Left colon (tissue), 2 donors: ENCODE measurements around the gene ODAD3. TPM values are rescaled to one million over a fixed set of nuclear protein-coding genes. Genes with fewer than 3 reads are reported as not detected.
"Not testable (repeated sequence)": the region's sequence is repeated elsewhere in the genome, so short reads cannot be mapped to it uniquely, and the experiment has no call there.

Experiments used
- ATAC-seq: fragments of 200-7000 bp; cut with Tn5 transposase; one replicate; pipeline ENCODE4 v1.9.1; 2020; ENCODE audit warnings: mild to moderate bottlenecking, moderate library complexity
- DNase-seq, 2 donors: peaks; one replicate each; pipeline ENCODE4 v3.0.0-alpha.2; 2020
- intact Hi-C, 2 donors: fragments of 100-400 bp; cut with DNase I in 1 of 2; cut with micrococcal nuclease in 1 of 2; formaldehyde crosslinking; loops; one replicate each; pipeline versions ENCODE4 v1.11.2 to v1.14.0; 2022; cut with DNase I, micrococcal nuclease
- total RNA-seq, 2 donors: library from RNA; stranded (reverse); fragmentation: NEBNext Ultra II Directional; extraction: Animal tissue kit (Norgen Biotek cat#: 25700); gene quantifications; one replicate each; pipeline ENCODE4 v1.2.1, GENCODE V29; 2021
- donor health status: DM: no; HTN: no; CAD: no.
- donor health status: DM: yes; HTN: yes; CAD: no.

The ODAD3 gene
- total RNA-seq, 2 donors from 2014 or later = 0.42 TPM; not detected in 1

DNA sequence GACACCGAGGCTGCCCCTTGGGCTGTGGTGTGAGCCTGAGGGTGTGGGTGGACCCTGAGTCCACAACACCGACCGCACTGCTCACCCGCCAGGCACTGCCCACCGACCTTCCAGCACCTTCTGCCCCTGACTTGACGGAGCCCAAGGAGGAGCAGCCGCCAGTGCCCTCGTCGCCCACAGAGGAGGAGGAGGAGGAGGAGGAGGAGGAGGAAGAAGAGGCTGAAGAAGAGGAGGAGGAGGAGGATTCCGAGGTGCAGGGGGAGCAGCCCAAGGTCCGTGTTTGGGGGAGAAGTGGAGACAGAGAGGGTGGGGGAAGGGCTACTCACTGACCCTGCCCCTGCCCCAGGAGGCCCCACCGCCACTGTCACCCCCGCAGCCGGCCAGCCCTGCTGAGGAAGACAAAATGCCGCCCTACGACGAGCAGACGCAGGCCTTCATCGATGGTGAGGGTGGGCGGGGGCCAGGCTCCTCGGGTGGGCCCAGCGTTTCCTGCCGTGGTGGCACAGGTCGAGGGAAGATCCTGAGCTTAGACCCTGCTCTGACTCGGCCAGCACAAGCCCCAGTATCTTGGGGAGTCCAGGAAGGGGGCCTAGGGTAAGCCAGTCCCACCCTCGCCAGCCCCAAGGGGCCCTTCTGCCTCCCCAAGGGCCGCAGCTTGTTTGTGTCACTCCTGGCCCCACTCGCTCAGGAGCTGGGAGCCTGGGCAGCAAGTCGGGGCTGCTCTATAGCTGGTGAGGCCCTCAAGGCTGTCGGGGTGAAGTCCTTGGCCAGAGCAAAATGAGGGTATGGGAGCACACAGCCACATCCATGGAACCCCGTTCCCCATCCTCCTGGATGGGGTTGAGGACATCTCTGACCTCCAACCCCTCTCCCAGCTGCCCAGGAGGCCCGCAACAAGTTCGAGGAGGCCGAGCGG is 12.7 kb upstream of the ODAD3 start:
- intact Hi-C loops = loop anchor here (10.0 kb wide), 1 partner anchor 153 kb away; the partner anchor contains the start of gene TSPAN16 (in 2 of the 2)
- ATAC-seq = no peak

DNA sequence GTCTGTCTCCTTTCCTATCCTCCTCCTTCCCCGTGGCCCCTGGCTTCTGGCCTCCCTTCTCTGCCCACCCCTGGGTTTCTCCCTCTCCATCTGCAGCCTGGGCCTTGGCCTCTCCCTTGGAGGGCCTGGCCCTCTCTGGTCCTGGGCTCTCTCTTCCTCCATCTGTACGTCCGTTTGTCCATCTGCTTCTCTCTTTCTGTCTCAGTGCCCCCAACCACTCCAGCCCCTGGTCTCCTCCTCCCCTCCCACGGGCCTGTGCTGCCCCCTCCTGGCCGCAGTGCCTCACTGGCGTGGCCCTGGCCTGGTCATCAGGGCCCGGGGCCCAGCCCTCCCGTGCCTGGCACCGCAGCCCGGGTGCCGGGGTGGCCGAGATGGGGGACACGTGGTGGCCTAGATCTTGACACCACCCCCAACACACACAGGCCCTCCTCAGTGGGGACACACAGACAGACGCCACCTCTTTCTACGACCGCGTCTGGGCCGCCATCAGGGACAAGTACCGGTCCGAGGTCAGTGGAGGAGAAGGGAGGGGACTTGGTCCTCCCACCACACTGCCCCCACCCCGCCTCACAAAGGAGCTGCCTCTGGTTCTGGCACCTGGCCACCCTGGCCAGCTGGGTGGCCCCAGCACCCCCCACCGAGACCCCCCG is 11.9 kb upstream of the ODAD3 start:
- peak; percentile 73 for ATAC-seq
- intact Hi-C loops = loop anchor here (10.0 kb wide), 1 partner anchor 152 kb away; the partner anchor contains the start of gene TSPAN16 (in 2 of the 2)
- peak in 1 of 2 donors; percentile 54 for DNase-seq

More for the DNA sequence above, 12.7 kb upstream of the ODAD3 start:
- DNase-seq = no peak

DNA sequence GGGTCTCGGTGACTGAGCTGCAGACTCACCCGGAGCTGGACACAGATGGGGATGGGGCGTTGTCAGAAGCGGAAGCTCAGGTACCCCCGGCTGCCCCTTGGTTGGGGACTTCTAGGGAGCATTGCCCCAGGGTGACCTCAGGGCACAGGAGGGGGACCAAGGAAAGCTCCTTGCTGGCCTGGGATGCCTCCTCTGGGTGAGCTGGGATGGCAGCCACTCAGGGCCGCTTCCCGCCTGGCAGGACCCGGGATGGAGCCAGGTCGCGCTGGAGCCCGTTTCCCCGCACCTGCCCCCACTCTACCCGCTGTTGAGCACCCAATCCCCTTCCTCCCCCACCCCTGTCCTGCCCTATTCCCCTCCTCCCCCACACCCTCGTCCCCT is 11.3 kb upstream of the ODAD3 start:
- intact Hi-C loops = loop anchor here (10.0 kb wide), 1 partner anchor 151 kb away; the partner anchor contains the start of gene TSPAN16 (in 2 of the 2)
- peak; percentile 9 for ATAC-seq
- no peak for DNase-seq

DNA sequence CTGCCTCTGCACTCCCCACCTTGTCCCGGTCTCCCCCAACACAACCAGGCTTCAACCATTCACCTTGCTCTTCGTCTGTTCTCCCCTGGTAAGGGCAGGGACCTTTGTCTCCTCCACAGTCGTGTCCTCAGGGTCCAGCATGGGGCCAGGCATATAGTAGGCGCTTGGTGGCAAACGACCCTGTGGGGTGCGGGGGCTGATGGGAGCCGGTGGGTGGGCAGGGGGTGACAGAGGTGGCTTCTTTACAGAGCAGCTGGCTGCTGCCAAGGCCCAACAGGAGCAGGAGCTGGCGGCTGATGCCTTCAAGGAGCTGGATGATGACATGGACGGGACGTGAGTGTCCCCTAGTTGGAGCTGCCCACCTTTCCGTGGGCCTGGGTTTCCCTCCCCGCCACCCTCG is 10.2 kb upstream of the ODAD3 start:
- no peak for DNase-seq
- no peak for ATAC-seq
- intact Hi-C loops = loop anchor here (10.0 kb wide), 1 partner anchor 150 kb away; the partner anchor contains the start of gene TSPAN16 (in 2 of the 2)

DNA sequence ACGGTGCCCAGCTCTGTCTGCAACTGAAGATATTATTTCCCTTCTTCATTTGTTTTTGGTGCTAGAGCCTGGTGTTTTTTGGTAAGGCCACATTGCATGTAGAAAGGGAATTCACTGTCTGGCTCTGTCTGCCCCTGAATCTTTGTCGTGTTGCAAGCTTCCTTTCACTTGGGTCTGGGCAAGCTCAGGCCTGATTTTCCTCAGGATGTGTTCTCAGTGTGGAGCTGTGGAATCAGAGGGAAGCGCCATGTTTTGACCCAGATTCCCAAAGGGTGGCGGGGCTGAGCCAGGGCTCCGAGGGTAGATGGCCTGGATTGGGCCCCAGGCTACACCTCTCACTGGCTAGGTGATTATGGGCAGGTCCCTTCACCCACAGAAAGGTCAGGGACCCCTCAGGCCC is 9.1 kb upstream of the ODAD3 start:
- DNase-seq = no peak
- intact Hi-C loops = loop anchor here (10.0 kb wide), 1 partner anchor 149 kb away; the partner anchor contains the start of gene TSPAN16 (in 2 of the 2)
- no peak for ATAC-seq

DNA sequence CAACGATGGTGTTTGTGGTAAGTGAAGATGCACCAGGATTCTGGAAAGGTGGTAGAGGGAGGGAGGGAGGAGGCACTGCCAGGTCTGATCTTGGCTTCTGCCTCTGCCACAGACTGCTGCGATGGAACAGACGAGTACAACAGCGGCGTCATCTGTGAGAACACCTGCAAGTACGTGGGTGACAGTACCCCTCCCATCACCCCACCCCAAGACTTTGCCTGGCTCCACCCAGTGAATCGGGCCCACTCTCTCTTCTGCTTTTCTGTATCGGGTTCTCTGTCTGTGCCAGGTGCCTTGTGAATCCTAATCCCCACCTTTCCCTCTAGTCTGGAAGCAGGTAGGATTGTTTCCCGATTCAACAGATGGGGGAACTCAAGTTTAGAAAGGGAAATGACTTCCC is 3.0 kb upstream of the ODAD3 start:
- intact Hi-C loops = no loop called here
- no peak for DNase-seq
- ATAC-seq = no peak

DNA sequence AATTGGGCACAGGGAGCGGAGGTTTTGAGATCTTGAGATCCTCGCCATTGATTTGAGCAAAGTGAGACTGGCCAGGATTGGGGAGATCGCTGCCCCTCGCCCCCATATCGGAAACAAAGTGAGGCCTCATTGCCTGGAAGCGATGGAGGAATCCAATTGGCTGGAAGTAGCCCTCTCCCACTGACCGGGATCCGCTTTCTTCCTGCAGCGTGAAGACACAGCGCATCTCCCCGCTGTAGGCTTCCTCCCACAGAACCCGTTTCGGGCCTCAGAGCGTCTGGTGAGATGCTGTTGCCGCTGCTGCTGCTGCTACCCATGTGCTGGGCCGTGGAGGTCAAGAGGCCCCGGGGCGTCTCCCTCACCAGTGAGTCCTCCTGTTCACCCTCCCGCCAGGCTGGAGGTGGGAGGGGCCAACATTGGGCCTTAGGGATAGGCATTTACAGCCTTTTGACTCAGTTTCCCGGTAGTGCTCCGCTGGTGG is 952 bp upstream of the ODAD3 start:
- DNase-seq (peak; percentile 46 to 55), ATAC-seq (peak; percentile 13)
- intact Hi-C loops = no loop called here

DNA sequence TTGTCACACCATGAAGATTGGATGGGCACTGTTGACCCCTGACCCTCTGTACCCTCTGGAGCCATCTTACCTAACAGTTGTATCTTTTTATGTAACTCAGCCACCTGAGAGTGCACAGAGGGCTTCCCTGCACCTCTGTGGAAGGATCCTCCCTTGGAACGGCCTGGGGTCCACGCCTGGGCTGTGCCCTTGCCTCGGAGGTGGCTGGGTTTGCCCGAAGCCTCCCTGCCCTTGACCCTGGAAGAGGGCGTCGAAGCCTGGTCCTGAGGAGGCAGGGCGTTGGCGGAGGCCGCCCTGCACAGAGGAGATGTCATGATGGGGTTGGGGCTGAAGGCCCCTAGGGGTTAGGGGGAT is 241 bp downstream of the ODAD3 start:
- ATAC-seq (peak; percentile 1), DNase-seq (no peak)
- intact Hi-C loops = no loop called here

DNA sequence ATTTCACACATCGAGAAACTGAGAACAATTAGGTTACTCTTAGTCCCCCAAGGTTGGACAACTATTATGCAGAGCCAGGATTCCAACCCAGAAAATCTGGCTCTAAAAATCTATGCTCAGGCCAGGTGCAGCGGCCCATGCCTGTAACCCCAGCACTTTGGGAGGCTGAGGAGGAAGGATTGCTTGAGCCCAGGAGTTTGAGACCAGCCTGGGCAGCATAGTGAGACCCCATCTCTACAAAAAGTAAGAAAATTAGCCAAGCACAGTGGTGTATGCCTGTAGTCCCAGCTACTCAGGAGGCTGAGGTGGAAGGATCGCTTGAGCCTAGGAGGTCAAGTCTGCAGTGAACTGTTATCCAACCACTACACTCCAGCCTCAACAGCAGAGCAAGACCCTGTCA is 1.4 kb downstream of the ODAD3 start:
- DNase-seq, intact Hi-C loops, ATAC-seq: not testable (repeated sequence)

DNA sequence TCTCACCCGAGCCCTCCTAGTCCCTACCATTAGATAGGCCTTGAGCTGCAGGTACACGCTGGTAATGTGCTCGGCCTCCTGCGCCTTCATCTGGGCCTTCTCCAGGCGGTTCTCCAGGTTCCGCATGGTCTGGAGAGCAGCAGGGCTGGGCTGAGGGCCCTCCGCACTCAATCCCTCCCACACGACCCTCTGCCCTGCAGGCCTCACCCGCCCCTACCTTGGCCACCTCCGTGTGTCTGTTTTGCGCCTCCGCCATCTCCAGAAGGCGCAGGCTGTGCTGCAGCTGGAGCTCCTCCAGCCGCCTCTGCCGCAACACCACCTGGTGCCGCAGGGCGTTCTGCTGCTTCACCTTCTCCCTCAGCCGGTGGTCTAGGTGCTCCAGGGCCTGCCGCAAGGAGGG is 8.3 kb downstream of the ODAD3 start:
- ATAC-seq (no peak), DNase-seq (no peak)
- intact Hi-C loops = no loop called here

DNA sequence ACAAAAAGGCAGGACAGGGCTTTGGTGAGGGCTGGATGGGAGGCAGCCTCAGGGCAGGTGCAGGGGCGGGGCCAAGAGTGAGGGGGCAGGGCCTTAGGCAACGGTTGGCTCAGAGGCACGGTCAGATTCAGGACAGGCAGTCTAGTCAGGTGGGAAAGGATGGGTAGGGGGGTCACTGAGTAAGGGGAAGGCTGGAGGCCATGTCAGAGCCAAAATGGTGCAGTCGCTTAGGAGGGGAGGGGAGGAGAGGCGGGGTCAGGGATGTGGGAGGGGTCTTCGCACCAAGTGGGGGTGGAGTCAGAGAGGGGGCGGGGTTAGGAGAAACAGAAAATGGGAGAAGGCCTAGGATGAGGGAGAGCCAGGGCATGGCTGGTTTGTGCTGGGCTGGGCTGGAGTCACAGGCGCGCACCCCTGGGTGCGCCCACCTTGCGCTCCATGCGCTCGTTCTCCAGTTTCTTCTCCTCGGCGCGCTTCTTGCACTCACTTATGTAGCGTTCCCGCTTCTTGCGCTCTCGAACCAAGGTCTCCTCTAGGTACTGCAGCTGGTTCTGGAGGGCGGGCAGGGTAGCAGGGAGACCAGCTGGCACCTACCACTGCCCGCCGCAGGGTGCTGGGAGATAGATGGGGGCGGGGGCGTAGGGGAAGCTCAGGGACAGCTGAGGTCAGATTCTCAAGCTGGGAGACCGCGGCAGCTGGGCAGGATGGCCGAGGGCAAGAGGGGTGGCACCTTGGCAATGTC is 9.0 kb downstream of the ODAD3 start:
- ATAC-seq = no peak
- intact Hi-C loops = no loop called here
- no peak for DNase-seq

DNA sequence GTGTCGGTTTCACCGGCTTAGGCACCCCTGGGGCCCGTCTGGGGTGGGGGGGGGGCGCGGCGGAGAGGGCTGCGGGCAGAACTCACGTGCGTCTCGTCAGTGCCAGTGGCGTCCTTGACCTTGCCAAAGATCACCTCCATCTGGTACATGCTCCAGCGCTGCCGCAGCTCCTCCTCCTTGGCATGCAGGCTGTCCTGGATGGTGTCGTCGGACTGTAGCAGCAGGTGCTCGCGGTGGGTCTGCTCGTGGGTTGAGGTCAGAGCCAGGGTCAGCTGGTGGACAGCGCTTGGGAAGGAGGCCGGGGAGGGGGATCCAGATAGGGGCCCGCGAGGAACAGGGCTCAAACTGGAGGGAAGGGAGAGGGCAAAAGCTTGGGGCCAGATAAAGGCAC is 11.1 kb downstream of the ODAD3 start:
- DNase-seq = no peak
- ATAC-seq = no peak
- intact Hi-C loops = no loop called here

DNA sequence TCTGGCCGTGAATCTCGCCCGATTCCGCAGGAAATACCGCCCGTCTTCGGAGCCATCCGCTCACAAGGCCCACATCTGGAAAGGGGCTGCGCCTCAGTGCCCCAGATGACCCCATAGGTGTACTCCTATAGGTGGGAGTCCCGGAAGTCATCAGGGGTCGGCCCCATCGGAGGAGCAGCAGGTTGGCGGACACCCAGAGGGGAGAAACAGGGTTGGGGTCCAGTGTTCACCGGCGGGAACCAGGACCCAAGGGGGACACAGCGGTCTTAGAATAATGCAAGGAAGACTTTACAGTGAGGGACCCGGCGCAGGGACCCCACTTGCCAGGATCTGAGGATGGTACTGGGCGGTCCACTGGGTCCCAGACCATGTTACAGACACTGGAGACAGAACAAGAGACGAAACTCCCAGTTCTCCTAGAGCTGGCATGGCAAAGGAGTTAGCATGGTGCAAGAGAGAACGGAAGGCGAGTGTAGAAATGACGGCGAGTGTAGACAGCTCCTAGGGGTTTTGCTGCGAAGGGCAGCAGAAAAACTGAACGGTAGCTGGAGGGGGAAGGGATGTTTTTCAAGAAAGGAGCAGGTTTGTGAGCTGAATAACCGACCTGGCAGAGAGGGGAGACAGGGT is 11.6 kb downstream of the ODAD3 start:
- intact Hi-C loops = no loop called here
- DNase-seq (no peak), ATAC-seq (no peak)

DNA sequence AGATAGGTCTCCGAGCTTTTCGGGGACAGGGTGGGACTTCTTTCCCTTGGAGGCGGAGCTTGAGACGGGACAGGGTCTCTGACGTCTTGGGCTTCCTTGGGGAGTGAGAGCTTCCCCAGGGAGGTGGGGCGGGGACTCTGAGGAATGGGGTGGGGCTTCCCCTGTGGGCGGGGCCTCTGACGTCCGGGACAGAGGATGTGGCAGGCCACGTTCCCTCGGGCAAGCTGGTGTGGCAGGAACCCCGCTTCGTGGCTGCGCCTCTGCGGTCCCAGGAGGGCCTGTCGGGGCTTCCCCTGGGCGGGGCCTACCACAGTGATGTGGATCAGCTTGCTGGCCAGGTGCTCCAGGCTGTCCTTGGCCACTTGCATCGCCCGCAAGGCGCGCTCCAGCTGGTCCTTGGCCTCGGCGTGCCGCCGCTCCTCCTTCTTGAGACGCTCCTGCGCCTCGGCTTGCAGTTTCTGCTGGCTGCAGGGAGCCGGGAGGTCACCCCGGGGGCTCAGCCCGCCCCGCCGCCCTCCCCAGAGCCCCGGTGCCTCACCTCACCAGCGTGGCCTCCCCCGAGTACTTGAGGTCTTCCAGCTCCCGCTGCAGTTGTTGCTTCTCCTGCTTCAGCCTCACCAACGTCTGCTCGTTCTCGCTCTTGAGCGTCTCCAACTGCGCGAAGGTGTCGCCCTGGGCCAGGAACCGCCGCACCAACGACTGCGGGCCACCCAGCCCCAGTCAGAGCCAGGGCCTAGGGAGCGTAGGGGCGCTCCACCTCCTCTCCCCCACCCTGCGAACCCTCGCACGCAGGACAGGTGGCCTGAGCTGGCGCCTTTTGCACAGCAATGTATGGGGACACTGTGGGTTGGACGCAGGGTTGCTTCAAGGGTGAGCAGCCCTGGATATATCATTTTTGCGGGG is 12.5 kb downstream of the ODAD3 start:
- DNase-seq (peak; percentile 83 to 85), ATAC-seq (peak; percentile 76)
- intact Hi-C loops = no loop called here

DNA sequence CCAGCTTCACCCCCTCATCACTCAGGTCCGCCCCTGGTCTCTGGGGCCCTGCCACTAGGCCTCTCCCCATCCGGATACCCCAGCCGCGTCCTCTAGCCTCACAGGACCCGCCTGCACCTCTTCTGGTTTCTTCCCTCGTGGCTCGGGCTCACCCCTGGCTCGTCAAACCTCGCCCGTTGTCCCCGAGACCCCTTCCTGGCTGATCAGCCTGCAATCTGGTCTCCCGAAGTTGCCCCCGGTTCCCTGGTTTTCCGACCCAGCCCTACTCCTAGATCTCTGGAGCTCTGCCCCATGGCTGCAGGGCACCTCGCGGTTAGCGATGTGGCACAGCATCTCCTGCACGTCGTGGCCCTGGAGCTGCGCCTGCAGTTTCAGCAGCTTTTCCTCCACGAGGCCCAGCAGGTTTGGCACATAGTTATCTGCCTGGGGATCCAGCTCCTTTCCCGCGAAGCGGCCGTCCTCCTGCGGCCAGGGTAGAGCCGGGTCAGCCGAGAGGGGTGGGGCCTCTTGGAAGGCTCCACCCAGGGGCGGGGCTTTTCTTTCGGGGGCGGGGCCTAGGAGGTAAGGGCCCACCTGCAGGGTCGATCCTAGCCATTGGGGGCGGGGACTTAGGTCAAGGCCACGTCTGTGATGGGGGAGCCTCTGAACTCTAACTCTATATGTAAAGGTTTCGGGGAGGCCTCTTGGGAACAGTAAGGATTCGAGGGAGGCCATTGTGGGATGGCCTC is 13.4 kb downstream of the ODAD3 start:
- peak in 1 of 2 donors; percentile 52 for DNase-seq
- intact Hi-C loops = no loop called here
- ATAC-seq = peak; percentile 36

DNA sequence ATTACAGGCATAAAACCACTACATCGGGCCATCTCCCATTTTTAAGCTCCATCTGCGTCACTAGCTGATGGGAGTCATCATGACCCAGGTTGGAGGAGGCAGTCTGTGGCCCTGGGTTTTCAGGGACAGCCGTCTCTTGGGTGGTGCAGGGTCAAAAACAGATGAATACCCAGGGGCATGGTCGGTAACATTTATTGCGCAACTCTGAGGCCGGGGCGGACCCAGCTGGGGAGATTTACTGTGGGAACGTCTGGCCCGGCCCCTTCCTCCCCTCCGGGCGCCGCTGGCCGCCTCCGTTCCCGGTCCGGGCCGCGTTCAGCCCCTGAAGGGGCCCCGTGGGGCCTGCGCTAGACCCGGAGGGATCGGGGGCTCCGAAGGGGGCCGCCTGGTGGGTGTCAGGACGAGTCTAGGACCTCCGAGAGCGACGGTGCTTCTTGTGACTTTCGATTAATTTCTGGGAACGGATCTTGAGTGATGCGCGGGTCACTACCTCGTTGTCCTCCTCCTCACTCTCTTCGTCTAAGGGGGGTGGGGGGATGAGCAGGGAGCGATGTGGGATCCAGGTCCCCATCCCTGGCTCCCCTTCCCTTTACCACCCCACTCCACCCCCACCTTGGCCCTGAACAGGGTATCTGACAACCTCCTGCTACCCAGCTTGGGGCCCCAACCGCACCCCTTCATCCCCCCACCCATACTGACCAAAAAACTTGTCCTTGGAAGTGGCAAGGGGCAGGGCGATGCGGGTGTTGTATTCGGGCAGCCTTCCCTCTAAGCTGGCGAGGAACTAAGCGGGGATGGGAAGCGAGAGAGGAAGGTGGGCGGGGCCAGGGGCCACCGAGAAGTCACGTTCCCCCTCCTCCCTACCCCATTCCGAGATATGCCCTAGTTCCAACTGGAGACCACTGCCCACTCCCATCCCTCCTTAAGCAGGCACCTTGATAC is 14.2 kb downstream of the ODAD3 start:
- intact Hi-C loops = no loop called here
- no peak for ATAC-seq
- DNase-seq = peak in 1 of 2 donors; percentile 31
